Gastroesophageal sphincter (tissue), 4 donors: ENCODE results near the gene LSM14A. TPM values are rescaled to one million over a fixed set of nuclear protein-coding genes. Genes with fewer than 3 reads are reported as not detected.
"Not testable (repeated sequence)": the region's sequence is repeated elsewhere in the genome, so short reads cannot be mapped to it uniquely, and the experiment has no call there.

Source experiments
- ATAC-seq: fragments of 150-250 bp; one replicate; pipeline ENCODE4 v1.9.1; 2016; ENCODE audit warnings: mild to moderate bottlenecking, moderate library complexity
- H3K27ac ChIP-seq, 4 donors: fragments of 200-600 bp; sonication (generic) in 3 of 4; 1 replicate in 3 of 4; 2 replicates in 1 of 4; pipeline ENCODE4 v1.5.1; 2016 to 2019
- H3K27me3 ChIP-seq: fragments of 200-600 bp; sonication (generic); one replicate; pipeline ENCODE4 v1.5.1; 2019
- H3K36me3 ChIP-seq, 2 donors: fragments of 200-600 bp; sonication (generic); one replicate each; pipeline ENCODE4 v1.5.1; 2019; ENCODE audit warnings: control low read depth in 1 of 2
- H3K4me1 ChIP-seq, 3 donors: fragments of 200-600 bp; sonication (generic); 1 replicate in 2 of 3; 2 replicates in 1 of 3; pipeline ENCODE4 v1.5.1; 2016 to 2019; ENCODE audit warnings: control low read depth in 2 of 3
- H3K4me3 ChIP-seq, 2 donors: fragments of 200-600 bp; sonication (generic); one replicate each; pipeline ENCODE4 v1.5.1; 2019; ENCODE audit warnings: mild to moderate bottlenecking in 1 of 2, moderate library complexity in 1 of 2
- H3K9me3 ChIP-seq, 3 donors: fragments of 200-600 bp; sonication (generic); one replicate each; pipeline ENCODE4 v1.5.1; 2017 to 2019; ENCODE audit warnings: control low read depth in 2 of 3
- EP300 ChIP-seq: sonication (generic); formaldehyde crosslinking; IDR thresholded peaks from one replicate; pipeline ENCODE4 v1.6.1; 2017; ENCODE audit warnings: antibody characterized with exemption, mild to moderate bottlenecking
- POLR2A ChIP-seq, 2 donors: fragments of 450-650 bp; IDR thresholded peaks; one replicate each; pipeline ENCODE4 v1.6.1; 2017; ENCODE audit warnings: antibody characterized with exemption in 2 of 2, mild to moderate bottlenecking in 2 of 2, moderate library complexity in 1 of 2
- POLR2AphosphoS5 ChIP-seq: sonication (generic); formaldehyde crosslinking; IDR thresholded peaks from one replicate; pipeline ENCODE4 v1.6.1; 2017; ENCODE audit warnings: antibody characterized with exemption
- WGBS, 2 donors: methylation state at CpG; one replicate each; pipeline ENCODE4 v1.1.5; 2018; ENCODE audit warnings: low coverage in 1 of 2; 5-methylcytosine and 5-hydroxymethylcytosine counted together
- total RNA-seq, 4 donors: library from RNA; depleted of rRNA; stranded (reverse); fragments of >200 nt; gene quantifications; one replicate each; pipeline ENCODE4 v1.1.0, GENCODE V29; 2016
- TF ChIP-seq, protein P1 (sequence below), 4 experiments: fragments of 200-600 bp in 2 of 4; fragments of 450-650 bp in 2 of 4; sonication (generic) in 1 of 4; IDR thresholded peaks; one replicate each; pipeline ENCODE4 v1.5.1; 2017 to 2019; ENCODE audit warnings: antibody characterized with exemption in 4 of 4, mild to moderate bottlenecking in 2 of 4, moderate library complexity in 2 of 4

LSM14A gene
- total RNA-seq, 4 donors from 2014 or later: 106 to 141 (median 128) TPM

DNA sequence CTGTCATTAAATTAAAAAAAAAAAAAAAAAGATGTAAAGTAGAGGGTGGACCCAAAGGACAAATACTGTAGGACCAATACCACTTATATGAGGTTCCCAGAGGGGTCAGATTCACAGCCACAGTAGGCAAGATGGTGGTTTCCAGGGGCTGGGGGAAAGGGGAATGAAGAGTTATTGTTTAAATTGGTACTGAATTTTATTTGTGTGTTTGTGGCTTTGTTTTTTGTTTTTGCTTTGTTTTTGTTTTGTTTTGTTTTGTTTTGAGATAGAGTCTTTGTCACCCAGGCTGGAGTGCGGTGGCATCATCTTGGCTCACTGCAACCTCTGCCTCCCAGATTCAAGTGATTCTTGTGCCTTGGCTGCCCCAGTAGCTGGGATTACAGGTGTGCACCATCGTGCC, 17.9 kb upstream of the LSM14A start:
- H3K36me3 ChIP-seq: no peaks in the 10 kb centered on the region
- no peak for ATAC-seq
- no peaks in the 10 kb centered on the region for H3K27me3 ChIP-seq
- TF ChIP-seq EP300: no peak
- TF ChIP-seq POLR2A (IDR thresholded peaks at IDR 0.05): no peak
- TF ChIP-seq, protein P1, sequence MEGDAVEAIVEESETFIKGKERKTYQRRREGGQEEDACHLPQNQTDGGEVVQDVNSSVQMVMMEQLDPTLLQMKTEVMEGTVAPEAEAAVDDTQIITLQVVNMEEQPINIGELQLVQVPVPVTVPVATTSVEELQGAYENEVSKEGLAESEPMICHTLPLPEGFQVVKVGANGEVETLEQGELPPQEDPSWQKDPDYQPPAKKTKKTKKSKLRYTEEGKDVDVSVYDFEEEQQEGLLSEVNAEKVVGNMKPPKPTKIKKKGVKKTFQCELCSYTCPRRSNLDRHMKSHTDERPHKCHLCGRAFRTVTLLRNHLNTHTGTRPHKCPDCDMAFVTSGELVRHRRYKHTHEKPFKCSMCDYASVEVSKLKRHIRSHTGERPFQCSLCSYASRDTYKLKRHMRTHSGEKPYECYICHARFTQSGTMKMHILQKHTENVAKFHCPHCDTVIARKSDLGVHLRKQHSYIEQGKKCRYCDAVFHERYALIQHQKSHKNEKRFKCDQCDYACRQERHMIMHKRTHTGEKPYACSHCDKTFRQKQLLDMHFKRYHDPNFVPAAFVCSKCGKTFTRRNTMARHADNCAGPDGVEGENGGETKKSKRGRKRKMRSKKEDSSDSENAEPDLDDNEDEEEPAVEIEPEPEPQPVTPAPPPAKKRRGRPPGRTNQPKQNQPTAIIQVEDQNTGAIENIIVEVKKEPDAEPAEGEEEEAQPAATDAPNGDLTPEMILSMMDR (IDR thresholded peaks at IDR 0.05): no peak
- no peak for TF ChIP-seq POLR2AphosphoS5
- H3K4me1 ChIP-seq: no peaks in the 10 kb centered on the region
- no peak overlapping the region for H3K4me3 ChIP-seq
- WGBS, 2 donors: 83% methylated on average over 2 of the region's 2 CpGs; no CpG with 5 or more reads in 1 of the 2 donors
- no peak overlapping the region for H3K27ac ChIP-seq
- H3K9me3 ChIP-seq: no peaks in the 10 kb centered on the region

DNA sequence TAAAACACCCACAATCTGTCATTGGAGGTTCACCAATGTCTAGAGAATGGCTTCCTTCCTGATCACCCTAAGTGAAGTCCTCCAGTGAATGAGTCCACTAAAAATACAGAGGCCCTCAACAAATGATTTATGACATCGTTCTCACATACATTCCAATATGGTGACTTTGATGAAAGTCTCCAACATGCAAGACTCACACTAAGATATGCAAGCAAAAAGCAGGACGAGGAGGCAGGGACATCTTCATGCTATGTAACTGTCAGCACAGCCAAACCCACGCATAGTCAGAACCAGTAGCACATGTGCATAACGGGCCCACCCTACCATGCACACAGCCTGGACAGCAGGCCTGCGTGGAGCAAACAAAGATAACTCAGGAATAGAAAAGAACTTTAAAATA, 16.6 kb upstream of the LSM14A start:
- Histone ChIP-seq H3K27me3 (no peaks in the 10 kb centered on the region), H3K4me3 (no peak overlapping the region), H3K4me1 (no peaks in the 10 kb centered on the region), H3K36me3 (no peaks in the 10 kb centered on the region), H3K9me3 (no peaks in the 10 kb centered on the region), H3K27ac (no peak overlapping the region)
- TF ChIP-seq EP300: no peak
- TF ChIP-seq POLR2AphosphoS5: no peak
- TF ChIP-seq, protein P1 (IDR thresholded peaks at IDR 0.05): no peak
- TF ChIP-seq POLR2A (IDR thresholded peaks at IDR 0.05): no peak
- ATAC-seq: no peak
- 73 to 90% methylated on average over 4 of the region's 5 CpGs for WGBS, 2 donors

- not testable (repeated sequence) for H3K27ac ChIP-seq, H3K4me3 ChIP-seq, H3K9me3 ChIP-seq, H3K36me3 ChIP-seq, H3K27me3 ChIP-seq, H3K4me1 ChIP-seq, ATAC-seq
- WGBS, 2 donors: 75 to 83% methylated on average over 2 to 5 of the region's 7 CpGs
Observed at GRCh38 chr19:34158966-34159365, 13.3 kb upstream of the LSM14A start.

DNA sequence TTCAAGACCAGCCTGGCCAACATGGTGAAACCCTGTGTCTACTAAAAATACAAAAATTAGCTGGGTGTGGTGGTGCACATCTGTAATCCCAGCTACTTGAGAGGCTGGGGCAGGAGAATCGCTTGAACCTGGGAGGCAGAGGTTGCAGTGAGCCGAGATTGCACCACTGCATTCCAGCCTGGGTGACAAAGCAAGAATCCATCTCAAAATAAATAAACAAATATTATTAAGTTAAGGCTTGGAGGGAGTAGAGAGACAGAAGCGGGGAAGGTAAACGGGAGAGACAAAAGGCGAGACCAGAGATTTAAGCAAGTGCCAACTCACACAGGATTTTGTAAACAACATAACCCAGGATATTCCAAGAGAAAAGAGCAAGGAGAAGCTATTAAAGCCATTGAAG, 12.8 kb upstream of the LSM14A start:
- WGBS, 2 donors: 70 to 83% methylated on average over 3 to 5 of the region's 5 CpGs
- H3K27me3 ChIP-seq, H3K36me3 ChIP-seq, H3K9me3 ChIP-seq, ATAC-seq, H3K4me1 ChIP-seq, H3K4me3 ChIP-seq, H3K27ac ChIP-seq: not testable (repeated sequence)

DNA sequence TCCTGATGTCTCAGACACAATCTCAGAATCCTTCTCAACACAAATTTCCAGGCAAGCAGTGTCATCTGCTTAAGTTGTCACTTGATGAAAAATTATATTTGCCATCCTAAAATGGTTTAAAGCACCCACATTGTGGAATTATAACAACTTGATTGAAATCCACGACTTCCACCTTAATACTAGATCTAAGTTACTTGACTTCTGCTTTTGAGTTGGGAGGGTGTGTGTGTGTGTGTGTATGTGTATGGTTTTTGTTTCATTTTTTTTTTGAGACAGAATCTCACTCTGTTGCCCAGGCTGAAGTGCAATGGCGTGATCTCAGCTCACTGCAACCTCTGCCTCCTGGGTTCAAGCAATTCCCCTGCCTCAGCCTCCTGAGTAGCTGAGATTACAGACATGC, 10.4 kb upstream of the LSM14A start:
- H3K27me3 ChIP-seq, H3K4me3 ChIP-seq, H3K36me3 ChIP-seq, ATAC-seq, H3K9me3 ChIP-seq, H3K4me1 ChIP-seq, H3K27ac ChIP-seq: not testable (repeated sequence)
- 87% methylated on average over 2 of the region's 2 CpGs; no CpG with 5 or more reads in 1 of the 2 donors for WGBS, 2 donors

- Histone ChIP-seq H3K4me3 (no peak overlapping the region), H3K27ac (no peak overlapping the region), H3K36me3 (no peaks in the 10 kb centered on the region), H3K27me3 (no peaks in the 10 kb centered on the region), H3K9me3 (no peaks in the 10 kb centered on the region), H3K4me1 (no peaks in the 10 kb centered on the region)
- no peak for TF ChIP-seq EP300
- no peak for ATAC-seq
- WGBS, 2 donors: 66 to 70% methylated on average over 5 to 8 of the region's 8 CpGs
Observed at GRCh38 chr19:34165295-34165738, 7.0 kb upstream of the LSM14A start.

GRCh38 chr19:34169475-34170199, 2.7 kb upstream of the LSM14A start:
- H3K27ac ChIP-seq, H3K4me3 ChIP-seq, H3K36me3 ChIP-seq, H3K9me3 ChIP-seq, ATAC-seq, H3K27me3 ChIP-seq: not testable (repeated sequence)
- WGBS, 2 donors: 75 to 95% methylated on average over 4 to 10 of the region's 12 CpGs
- H3K4me1 ChIP-seq: peaks cover 0 to 27% (median 5%) of the 10 kb centered on the region in 3 donors
